Epithelial cell of umbilical artery (primary cell): ENCODE data around the gene PCAT7. TPM values are rescaled to one million over a fixed set of nuclear protein-coding genes. Genes with fewer than 3 reads are reported as not detected.

Experiments
- total RNA-seq: library from RNA; depleted of rRNA; stranded (reverse); fragments of >200 nt; gene quantifications from 2 replicates; pipeline ENCODE4 v1.2.3, GENCODE V29; 2014

PCAT7 gene
- total RNA-seq: not detected in 2 replicates

GRCh38 chr9:94554439-94555331, at the start of gene PCAT7:
PCAT7 (plus strand) TSS chr9:94555083.

DNA sequence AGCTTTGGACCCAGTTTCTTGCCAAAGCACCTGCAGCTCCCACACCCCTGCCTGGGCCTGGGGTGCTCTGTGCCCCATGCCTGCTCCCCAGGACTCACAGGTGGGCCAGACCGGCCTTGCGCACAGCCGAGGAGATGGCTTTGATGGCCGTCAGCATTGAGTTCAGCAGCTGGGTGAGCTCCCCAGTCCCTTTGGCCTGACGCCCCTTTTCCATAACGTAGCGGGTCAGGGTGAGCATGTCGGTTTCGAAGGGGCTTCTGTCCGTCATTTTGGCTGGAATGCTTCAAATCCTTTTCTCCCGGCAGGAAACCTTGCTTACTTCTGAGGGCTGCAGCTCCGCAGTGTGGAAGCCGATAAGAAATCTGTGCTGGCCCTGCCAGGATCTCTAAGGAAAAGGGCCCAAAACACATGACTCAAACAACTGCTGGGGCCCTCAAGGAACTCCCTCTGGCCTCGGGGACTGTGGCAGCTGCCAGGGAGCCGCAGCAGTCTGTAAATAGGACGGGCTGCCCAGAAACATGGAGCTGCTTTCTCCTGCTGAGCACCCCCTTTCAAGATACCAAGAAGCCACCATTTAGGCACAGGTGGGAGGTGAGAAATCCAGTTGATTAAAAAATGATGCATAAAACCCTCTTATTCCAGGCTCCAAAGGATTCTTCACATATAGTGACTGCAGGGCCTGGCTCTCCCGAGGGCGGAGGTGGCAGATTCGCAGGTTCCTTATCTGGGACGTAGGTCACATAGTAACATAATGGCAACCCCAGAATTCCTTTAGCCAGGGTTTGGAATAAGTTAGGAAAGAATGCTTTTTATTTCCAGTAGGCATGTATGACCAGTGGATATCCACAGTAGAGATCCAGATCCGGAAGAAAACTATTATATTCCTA, 38.8 kb downstream of the PCAT7 start, which contains the start of gene FBP2:
FBP2 (minus strand) TSS at position 366 of the 887 bp plus-strand sequence; CDS start at position 268, 98 bp downstream.

Other genes starting within 250 kb of the PCAT7 start
- gene NUTM2F, start 226.4 kb upstream of the PCAT7 start, total RNA-seq: not detected in 2 replicates
- gene FBP2, start 38.7 kb downstream of the PCAT7 start, total RNA-seq: not detected in 2 replicates
- 4.6 and 6.8 TPM in 2 replicates for gene FBP1, start 84.4 kb downstream of the PCAT7 start, total RNA-seq
- 32.2 and 66.9 TPM in 2 replicates for gene AOPEP, start 171.6 kb downstream of the PCAT7 start, total RNA-seq